Natural killer cell (primary cell): ENCODE measurements around the gene ATF6. TPM values are rescaled to one million over a fixed set of nuclear protein-coding genes. Genes with fewer than 3 reads are reported as not detected.
A peak's percentile ranks its signal among the peaks of the same experiment; 100 is the strongest.

Experiments
- ATAC-seq, 3 donors: fragments of 150-1000 bp in 2 of 3; fragments of 200-7000 bp in 1 of 3; cut with Tn5 transposase; 1 replicate in 1 of 3; 2 replicates in 2 of 3; pipeline ENCODE4 v1.10.0; 2021; ENCODE audit warnings: mild to moderate bottlenecking in 2 of 3, moderate library complexity in 2 of 3
- DNase-seq, 2 donors: peaks; one replicate each; pipeline versions ENCODE4 v3.0.0 to v3.0.0-alpha.2; 2013 to 2021; ENCODE audit warnings: mixed read lengths in 1 of 2
- H3K27ac ChIP-seq: one replicate; pipeline ENCODE4 v1.5.1; 2013; ENCODE audit warnings: mild to moderate bottlenecking, low read length
- H3K27me3 ChIP-seq: one replicate; pipeline ENCODE4 v1.6.1; 2013; ENCODE audit warnings: low read length; ENCODE audit not compliant: control insufficient read depth, insufficient read depth
- H3K36me3 ChIP-seq: one replicate; pipeline ENCODE4 v1.6.1; 2013; ENCODE audit warnings: low read length; ENCODE audit not compliant: control insufficient read depth, insufficient read depth
- H3K4me1 ChIP-seq: one replicate; pipeline ENCODE4 v1.6.1; 2013; ENCODE audit warnings: low read length; ENCODE audit not compliant: control insufficient read depth, insufficient read depth
- H3K4me3 ChIP-seq: one replicate; pipeline ENCODE4 v1.5.1; 2013; ENCODE audit warnings: low read length
- H3K9me3 ChIP-seq: one replicate; pipeline ENCODE4 v1.6.1; 2013; ENCODE audit warnings: low read length; ENCODE audit not compliant: control insufficient read depth, insufficient read depth
- H3K27ac Mint-ChIP-seq, 2 donors: one replicate each; pipeline ENCODE4 v1.8.0; 2022; ENCODE audit warnings: mild to moderate bottlenecking in 2 of 2, mixed read lengths in 2 of 2, moderate library complexity in 1 of 2
- H3K27me3 Mint-ChIP-seq, 2 donors: one replicate each; pipeline ENCODE4 v1.8.0; 2022; ENCODE audit warnings: low read depth in 2 of 2, mixed read lengths in 2 of 2
- H3K36me3 Mint-ChIP-seq: one replicate; pipeline ENCODE4 v1.8.0; 2022; ENCODE audit warnings: mixed read lengths
- H3K4me1 Mint-ChIP-seq, 2 donors: one replicate each; pipeline ENCODE4 v1.8.0; 2022; ENCODE audit warnings: mixed read lengths in 2 of 2
- H3K4me3 Mint-ChIP-seq: one replicate; pipeline ENCODE4 v1.8.0; 2022; ENCODE audit warnings: mild to moderate bottlenecking, moderate library complexity, mixed read lengths
- H3K9me3 Mint-ChIP-seq, 2 donors: one replicate each; pipeline ENCODE4 v1.8.0; 2022; ENCODE audit warnings: mixed read lengths in 2 of 2
- CTCF ChIP-seq: fragments of 200-600 bp; IDR thresholded peaks from one replicate; pipeline ENCODE4 v1.8.0; 2022; ENCODE audit warnings: antibody characterized with exemption
- WGBS: methylation state at CpG from one replicate; pipeline ENCODE4 v1.1.7; 2013; ENCODE audit warnings: missing lambda C conversion rate; ENCODE audit not compliant: insufficient coverage; 5-methylcytosine and 5-hydroxymethylcytosine counted together
- intact Hi-C: fragments of 100-400 bp; cut with micrococcal nuclease; formaldehyde crosslinking; loops from one replicate; pipeline ENCODE4 v1.14.2; 2022
- total RNA-seq, 4 donors: library from RNA; stranded (reverse); fragments of 120-200 nt in 1 of 4; gene quantifications; one replicate each; pipeline versions ENCODE4 v1.2.3 to v1.2.4, GENCODE V29; 2013 to 2022

Gene ATF6
- total RNA-seq, 3 donors from 2014 or later (not counting 1 experiment from before 2014, with no cell fraction given) = 16.8 to 25.0 (median 21.8) TPM

DNA sequence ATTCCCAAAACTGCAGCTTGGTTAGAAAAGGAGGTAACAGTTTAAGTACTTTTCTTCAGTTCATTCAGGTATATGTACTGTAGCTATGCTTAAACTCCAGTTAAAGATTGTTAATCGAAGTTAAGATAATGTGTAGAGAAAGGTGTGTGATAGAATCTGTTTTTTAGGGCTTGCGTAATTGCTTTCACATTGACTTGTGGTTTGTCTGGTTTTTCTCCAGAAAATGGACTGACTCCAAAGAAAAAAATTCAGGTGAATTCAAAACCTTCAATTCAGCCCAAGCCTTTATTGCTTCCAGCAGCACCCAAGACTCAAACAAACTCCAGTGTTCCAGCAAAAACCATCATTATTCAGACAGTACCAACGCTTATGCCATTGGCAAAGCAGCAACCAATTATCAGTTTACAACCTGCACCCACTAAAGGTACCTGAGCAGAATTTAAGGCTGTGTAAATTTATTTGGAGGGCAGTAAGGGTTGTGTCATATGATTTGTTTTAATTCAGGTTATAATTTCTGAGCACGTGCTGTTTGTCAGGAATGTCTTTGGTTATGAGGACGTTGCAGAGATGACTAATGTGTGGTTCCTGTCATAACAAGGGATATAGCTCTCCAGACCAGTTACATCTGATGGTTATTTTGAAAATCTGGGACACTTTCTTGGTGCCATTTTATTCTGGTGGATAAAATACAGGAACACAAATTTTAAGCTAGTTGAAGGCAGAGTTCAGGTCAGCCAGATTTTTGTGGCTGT, 26.0 kb downstream of the ATF6 start:
- Histone ChIP-seq H3K4me1 (no peaks in the 10 kb centered on the region), H3K27me3 (no peaks in the 10 kb centered on the region), H3K4me3 (no peak overlapping the region), H3K36me3 (peaks cover 72% of the 10 kb centered on the region), H3K9me3 (no peaks in the 10 kb centered on the region), H3K27ac (no peak overlapping the region)
- ATAC-seq (no peak), DNase-seq (no peak)
- Mint-ChIP-seq H3K27me3 (no peaks in the 10 kb centered on the region), H3K27ac (no peak overlapping the region), H3K4me3 (no peak overlapping the region), H3K9me3 (no peaks in the 10 kb centered on the region), H3K4me1 (peaks cover 0 to 4% of the 10 kb centered on the region in 2 donors), H3K36me3 (peaks cover 12% of the 10 kb centered on the region)
- 90% methylated on average over 5 of the region's 5 CpGs for WGBS
- intact Hi-C loops = loop anchor here (1.0 to 10.0 kb wide), 2 partner anchors 245 to 603 kb away; no protein-coding TSS in a partner anchor
- TF ChIP-seq CTCF = no peak

- WGBS = 47% methylated on average over 3 of the region's 3 CpGs
- Mint-ChIP-seq H3K4me3 (no peak overlapping the region), H3K9me3 (no peaks in the 10 kb centered on the region), H3K36me3 (peaks cover 19% of the 10 kb centered on the region), H3K27me3 (no peaks in the 10 kb centered on the region), H3K4me1 (peaks cover 0 to 4% of the 10 kb centered on the region in 2 donors), H3K27ac (no peak overlapping the region)
- ATAC-seq (peak; percentile 46 to 57 (median 54)), DNase-seq (peak in 1 of 2 donors; percentile 67)
- H3K4me1 ChIP-seq = no peaks in the 10 kb centered on the region
- H3K27ac ChIP-seq = no peak overlapping the region
- intact Hi-C loops = loop anchor here (1.0 to 10.0 kb wide), 2 partner anchors 245 to 602 kb away; no protein-coding TSS in a partner anchor
- no peaks in the 10 kb centered on the region for H3K9me3 ChIP-seq
- no peaks in the 10 kb centered on the region for H3K27me3 ChIP-seq
- peak; percentile 53 for TF ChIP-seq CTCF
- H3K36me3 ChIP-seq = peaks cover 72% of the 10 kb centered on the region
- H3K4me3 ChIP-seq = no peak overlapping the region
These were observed 26.6 kb downstream of the ATF6 start for GRCh38 chr1:161792740-161793139.

DNA sequence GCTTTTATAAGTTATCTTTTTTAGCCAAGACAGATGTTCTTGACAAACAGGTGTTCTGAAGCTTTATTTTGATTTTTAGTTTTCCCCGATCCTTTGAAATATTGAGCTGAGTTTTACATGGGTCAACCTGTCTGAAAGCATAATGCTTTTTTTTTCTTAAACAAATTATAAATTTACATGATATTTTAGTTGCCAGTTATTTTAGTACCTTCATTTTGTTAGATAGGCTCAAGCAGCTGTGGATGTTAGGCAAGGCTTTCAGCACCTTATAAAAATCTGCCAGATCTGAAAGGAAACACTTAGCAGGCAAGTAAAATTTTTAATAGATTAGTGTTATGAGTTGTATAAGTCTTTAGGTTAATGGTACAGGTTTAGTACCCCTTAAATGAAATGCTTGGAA, 33.7 kb downstream of the ATF6 start:
- no peak overlapping the region for H3K4me3 Mint-ChIP-seq
- H3K4me3 ChIP-seq = no peak overlapping the region
- no peaks in the 10 kb centered on the region for H3K27me3 Mint-ChIP-seq
- ATAC-seq (no peak), DNase-seq (no peak)
- peaks cover 61% of the 10 kb centered on the region for H3K36me3 ChIP-seq
- peaks cover 14% of the 10 kb centered on the region for H3K36me3 Mint-ChIP-seq
- no peaks in the 10 kb centered on the region for H3K4me1 ChIP-seq
- no peaks in the 10 kb centered on the region for H3K9me3 Mint-ChIP-seq
- no peak for TF ChIP-seq CTCF
- no peaks in the 10 kb centered on the region for H3K9me3 ChIP-seq
- H3K27ac Mint-ChIP-seq = no peak overlapping the region
- H3K4me1 Mint-ChIP-seq = peaks cover 0 to 9% of the 10 kb centered on the region in 2 donors
- no peak overlapping the region for H3K27ac ChIP-seq
- WGBS = no CpG with 5 or more reads among the region's 1 CpG
- intact Hi-C loops = loop anchor here (10.0 kb wide), 1 partner anchor 595 kb away; no protein-coding TSS in a partner anchor
- no peaks in the 10 kb centered on the region for H3K27me3 ChIP-seq
